WERI-Rb-1 (cell line): ENCODE measurements around the gene NTRK2.
"Not testable (repeated sequence)": the region's sequence is repeated elsewhere in the genome, so short reads cannot be mapped to it uniquely, and the experiment has no call there.

Experiments
- DNase-seq: peaks from one replicate; pipeline ENCODE4 v3.0.0-alpha.2; 2020
- H3K27ac ChIP-seq: fragments of 250-450 bp; sonication (Bioruptor Pico); 2 replicates; pipeline ENCODE4 v1.5.1; 2020; ENCODE audit warnings: mild to moderate bottlenecking, moderate library complexity
- H3K27me3 ChIP-seq: fragments of 250-450 bp; sonication (Bioruptor Pico); 2 replicates; pipeline ENCODE4 v1.5.1; 2021; ENCODE audit warnings: mild to moderate bottlenecking, low read depth, moderate library complexity; ENCODE audit not compliant: insufficient read depth, severe bottlenecking
- H3K36me3 ChIP-seq: fragments of 250-450 bp; sonication (Bioruptor Pico); 2 replicates; pipeline ENCODE4 v1.5.1; 2020; ENCODE audit warnings: mild to moderate bottlenecking, moderate library complexity
- H3K4me3 ChIP-seq: 2 replicates; pipeline ENCODE4 v1.5.1; 2011; ENCODE audit warnings: low read depth, mild to moderate bottlenecking, control low read depth, low read length
- H3K9me3 ChIP-seq: fragments of 250-450 bp; sonication (Bioruptor Pico); 2 replicates; pipeline ENCODE4 v1.5.1; 2021; ENCODE audit warnings: mild to moderate bottlenecking, moderate library complexity; ENCODE audit not compliant: severe bottlenecking
- TF ChIP-seq, protein P1 (sequence below): IDR thresholded peaks from 2 replicates; pipeline ENCODE4 v1.5.1; 2011; ENCODE audit warnings: low read depth, mild to moderate bottlenecking, control low read depth, inconsistent platforms, low read length

NTRK2 gene

GRCh38 chr9:85062385-85063022 is 393.0 kb downstream of the NTRK2 start:
- no peak overlapping the region for H3K4me3 ChIP-seq
- H3K27me3 ChIP-seq = peaks cover 46% of the 10 kb centered on the region
- H3K27ac ChIP-seq = no peak overlapping the region
- no peak for DNase-seq
- H3K9me3 ChIP-seq = no peaks in the 10 kb centered on the region
- TF ChIP-seq, protein P1, sequence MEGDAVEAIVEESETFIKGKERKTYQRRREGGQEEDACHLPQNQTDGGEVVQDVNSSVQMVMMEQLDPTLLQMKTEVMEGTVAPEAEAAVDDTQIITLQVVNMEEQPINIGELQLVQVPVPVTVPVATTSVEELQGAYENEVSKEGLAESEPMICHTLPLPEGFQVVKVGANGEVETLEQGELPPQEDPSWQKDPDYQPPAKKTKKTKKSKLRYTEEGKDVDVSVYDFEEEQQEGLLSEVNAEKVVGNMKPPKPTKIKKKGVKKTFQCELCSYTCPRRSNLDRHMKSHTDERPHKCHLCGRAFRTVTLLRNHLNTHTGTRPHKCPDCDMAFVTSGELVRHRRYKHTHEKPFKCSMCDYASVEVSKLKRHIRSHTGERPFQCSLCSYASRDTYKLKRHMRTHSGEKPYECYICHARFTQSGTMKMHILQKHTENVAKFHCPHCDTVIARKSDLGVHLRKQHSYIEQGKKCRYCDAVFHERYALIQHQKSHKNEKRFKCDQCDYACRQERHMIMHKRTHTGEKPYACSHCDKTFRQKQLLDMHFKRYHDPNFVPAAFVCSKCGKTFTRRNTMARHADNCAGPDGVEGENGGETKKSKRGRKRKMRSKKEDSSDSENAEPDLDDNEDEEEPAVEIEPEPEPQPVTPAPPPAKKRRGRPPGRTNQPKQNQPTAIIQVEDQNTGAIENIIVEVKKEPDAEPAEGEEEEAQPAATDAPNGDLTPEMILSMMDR = no peak
- no peaks in the 10 kb centered on the region for H3K36me3 ChIP-seq

- no peak for DNase-seq
- TF ChIP-seq, protein P1 = no peak
- H3K27me3 ChIP-seq = peaks cover 37% of the 10 kb centered on the region
- no peak overlapping the region for H3K4me3 ChIP-seq
- H3K9me3 ChIP-seq = no peaks in the 10 kb centered on the region
- no peaks in the 10 kb centered on the region for H3K36me3 ChIP-seq
- no peak overlapping the region for H3K27ac ChIP-seq
These were observed 395.4 kb downstream of the NTRK2 start for GRCh38 chr9:85064811-85065371.

GRCh38 chr9:85067792-85068191 is 398.3 kb downstream of the NTRK2 start:
- Histone ChIP-seq H3K4me3 (no peak overlapping the region), H3K36me3 (no peaks in the 10 kb centered on the region), H3K27me3 (peaks cover 24% of the 10 kb centered on the region), H3K9me3 (no peaks in the 10 kb centered on the region), H3K27ac (no peak overlapping the region)
- TF ChIP-seq, protein P1 = no peak
- no peak for DNase-seq

DNA sequence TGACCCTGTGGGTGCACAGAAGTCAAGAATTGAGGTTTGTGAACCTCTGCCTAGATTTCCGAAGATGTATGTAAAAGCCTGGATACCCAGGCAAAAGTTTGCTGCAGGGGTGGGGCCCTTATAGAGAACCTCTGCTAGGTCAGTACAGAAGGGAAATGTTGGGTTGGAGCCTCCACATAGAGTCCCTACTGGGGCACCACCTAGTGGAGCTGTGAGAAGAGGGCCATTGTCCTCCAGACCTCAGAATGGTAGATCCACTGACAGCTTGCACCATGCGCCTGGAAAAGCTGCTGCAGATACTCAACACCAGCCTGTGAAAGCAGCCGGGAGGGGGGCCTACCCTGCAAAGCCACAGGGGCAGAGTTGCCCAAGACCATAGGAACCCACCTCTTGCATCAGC is 399.9 kb downstream of the NTRK2 start:
- H3K27ac ChIP-seq, H3K9me3 ChIP-seq, H3K36me3 ChIP-seq, H3K4me3 ChIP-seq: not testable (repeated sequence)
- peaks cover 15% of the 10 kb centered on the region for H3K27me3 ChIP-seq
- peak; percentile 5 for DNase-seq
